IMR-90 (cell line): ENCODE data around the gene TAF4B. TPM values are rescaled to one million over a fixed set of nuclear protein-coding genes. Genes with fewer than 3 reads are reported as not detected.

ENCODE experiments used
- ATAC-seq: fragments of 200-7000 bp; cut with Tn5 transposase; 2 replicates; pipeline ENCODE4 v1.9.1; 2020; ENCODE audit warnings: low read depth, mild to moderate bottlenecking, moderate library complexity
- BruUV-seq: library from RNA; stranded (reverse); fragments of 400-500 nt; replicated peaks from 2 replicates; lab custom pipeline; 2021; lab: Mats Ljungman, UMichigan
- CTCF ChIA-PET: fragments of 300-600 bp; formaldehyde crosslinking; extraction: SDS; loops from one replicate; lab custom pipeline; 2021; ENCODE audit warnings: antibody characterized with exemption; lab: Yijun Ruan, JAX
- POLR2A ChIA-PET: fragments of 300-600 bp; sonication (Branson Sonifier 250); formaldehyde crosslinking; loops from one replicate; lab custom pipeline; 2022; ENCODE audit warnings: antibody characterized with exemption; ENCODE audit not compliant: unreplicated experiment; lab: Charles Lee
- DNase-seq: peaks from one replicate; pipeline ENCODE4 v3.0.0; 2013
- H2AFZ ChIP-seq: replicated peaks from 2 replicates; pipeline ENCODE3; 2013; ENCODE audit warnings: low read length, mild to moderate bottlenecking; ENCODE audit not compliant: poor library complexity
- H2AK5ac ChIP-seq: 2 replicates; pipeline ENCODE4 v1.6.1; 2013; ENCODE audit warnings: low read depth, low read length, inconsistent platforms
- H2AK9ac ChIP-seq: replicated peaks from 2 replicates; pipeline ENCODE3; 2013; ENCODE audit warnings: mild to moderate bottlenecking, low read depth, low read length, moderate library complexity; ENCODE audit not compliant: poor library complexity
- H2BK120ac ChIP-seq: 2 replicates; pipeline ENCODE4 v1.6.1; 2013; ENCODE audit warnings: low read depth, low read length, inconsistent platforms
- H2BK15ac ChIP-seq: 3 replicates; pipeline ENCODE4 v1.6.1; 2013; ENCODE audit warnings: low read depth, low read length, inconsistent platforms
- H2BK20ac ChIP-seq: 2 replicates; pipeline ENCODE4 v1.6.1; 2013; ENCODE audit warnings: low read depth, mild to moderate bottlenecking, inconsistent platforms, low read length, moderate library complexity
- H2BK5ac ChIP-seq: 2 replicates; pipeline ENCODE4 v1.6.1; 2013; ENCODE audit warnings: mild to moderate bottlenecking, low read depth, low read length, inconsistent platforms; ENCODE audit not compliant: poor library complexity, severe bottlenecking
- H3K14ac ChIP-seq: replicated peaks from 2 replicates; pipeline ENCODE4 v1.6.1; 2013; ENCODE audit warnings: low read depth, low read length, inconsistent platforms
- H3K18ac ChIP-seq: 2 replicates; pipeline ENCODE4 v1.6.1; 2013; ENCODE audit warnings: low read depth, low read length, control low read depth
- H3K23ac ChIP-seq: 2 replicates; pipeline ENCODE4 v1.6.1; 2013; ENCODE audit warnings: low read depth, low read length, inconsistent platforms
- H3K27ac ChIP-seq: 2 replicates; pipeline ENCODE4 v1.5.1; 2013; ENCODE audit warnings: mild to moderate bottlenecking, control low read depth, low read length; ENCODE audit not compliant: insufficient read depth
- H3K27me3 ChIP-seq: 2 replicates; pipeline ENCODE4 v1.6.1; 2013; ENCODE audit warnings: low read length; ENCODE audit not compliant: control insufficient read depth, insufficient read depth
- H3K36me3 ChIP-seq: 2 replicates; pipeline ENCODE4 v1.6.1; 2013; ENCODE audit warnings: low read length, mixed read lengths; ENCODE audit not compliant: control insufficient read depth, insufficient read depth
- H3K4ac ChIP-seq: 2 replicates; pipeline ENCODE4 v1.6.1; 2013; ENCODE audit warnings: low read depth, low read length, inconsistent platforms
- H3K4me1 ChIP-seq: 2 replicates; pipeline ENCODE4 v1.6.1; 2013; ENCODE audit warnings: low read length, mixed read lengths; ENCODE audit not compliant: control insufficient read depth, insufficient read depth
- H3K4me2 ChIP-seq: 2 replicates; pipeline ENCODE4 v1.6.1; 2013; ENCODE audit warnings: low read depth, mild to moderate bottlenecking, control low read depth, low read length, moderate library complexity
- H3K4me3 ChIP-seq: 2 replicates; pipeline ENCODE4 v1.5.1; 2013; ENCODE audit warnings: low read depth, mild to moderate bottlenecking, control low read depth, low read length, moderate library complexity; ENCODE audit not compliant: insufficient read depth
- H3K56ac ChIP-seq: 2 replicates; pipeline ENCODE4 v1.6.1; 2013; ENCODE audit warnings: low read length, inconsistent platforms; ENCODE audit not compliant: insufficient read depth; ENCODE audit errors: extremely low read depth
- H3K79me1 ChIP-seq, 2 experiments: 2 replicates each; pipeline ENCODE4 v1.6.1; 2013; ENCODE audit warnings: low read length in 2 of 2, inconsistent platforms in 1 of 2, low read depth in 1 of 2
- H3K9ac ChIP-seq: 2 replicates; pipeline ENCODE4 v1.6.1; 2013; ENCODE audit warnings: low read depth, low read length, control low read depth
- H3K9me1 ChIP-seq: 2 replicates; pipeline ENCODE4 v1.6.1; 2013; ENCODE audit warnings: low read length, inconsistent platforms; ENCODE audit not compliant: insufficient read depth
- H3K9me3 ChIP-seq: 2 replicates; pipeline ENCODE4 v1.6.1; 2013; ENCODE audit warnings: low read length; ENCODE audit not compliant: control insufficient read depth, insufficient read depth
- H4K20me1 ChIP-seq: 2 replicates; pipeline ENCODE4 v1.6.1; 2013; ENCODE audit warnings: low read length, inconsistent platforms; ENCODE audit not compliant: insufficient read depth
- H4K5ac ChIP-seq: 2 replicates; pipeline ENCODE4 v1.6.1; 2013; ENCODE audit warnings: mild to moderate bottlenecking, low read depth, low read length, control low read depth
- H4K8ac ChIP-seq, 2 experiments: 2 replicates each; pipeline ENCODE4 v1.6.1; 2013; ENCODE audit warnings: low read depth in 2 of 2, low read length in 2 of 2, control low read depth in 1 of 2, inconsistent platforms in 1 of 2
- H4K91ac ChIP-seq: 2 replicates; pipeline ENCODE4 v1.6.1; 2013; ENCODE audit warnings: low read depth, low read length, inconsistent platforms; ENCODE audit not compliant: insufficient read depth
- CEBPB ChIP-seq: IDR thresholded peaks from 2 replicates; pipeline ENCODE4 v1.6.1; 2012; ENCODE audit warnings: low read depth, low read length, improper control_type of control experiment
- FOS ChIP-seq: fragments of 150-350 bp; IDR thresholded peaks from 2 replicates; pipeline ENCODE4 v1.6.1; 2016; ENCODE audit warnings: low read depth, low read length
- WGBS, 2 experiments: methylation state at CpG; one replicate each; pipeline versions ENCODE4 v1.1.5 to v1.1.7; 2013; ENCODE audit warnings: missing lambda C conversion rate in 2 of 2; ENCODE audit not compliant: insufficient read length in 1 of 2; ENCODE audit errors: extremely low coverage in 2 of 2; 5-methylcytosine and 5-hydroxymethylcytosine counted together
- dilution Hi-C: fragments of 300-500 bp; cut with HindIII; formaldehyde crosslinking; loops from one replicate; pipeline ENCODE4 v1.14.3; 2018; ENCODE audit warnings: low sequenced_read_pairs; ENCODE audit not compliant: unreplicated experiment
- in situ Hi-C: fragments of 300-500 bp; cut with MboI; formaldehyde crosslinking; loops from 3 replicates; pipeline ENCODE4 v1.14.3; 2019; ENCODE audit warnings: low sequenced_read_pairs, inconsistent platforms, mixed read lengths
- intact Hi-C: fragments of 100-400 bp; cut with micrococcal nuclease; formaldehyde crosslinking; loops from 2 replicates; pipeline ENCODE4 v1.10.0; 2022
- polyA plus RNA-seq, 3 experiments: library from polyadenylated mRNA; depleted of rRNA; stranded (reverse); fragments of >200 nt; gene quantifications; 2 replicates each; pipeline ENCODE4 v1.2.3, GENCODE V29; 2012; ENCODE audit warnings: low replicate concordance in 1 of 3
- total RNA-seq: library from RNA; depleted of rRNA; stranded (reverse); fragments of >200 nt; gene quantifications from 2 replicates; pipeline ENCODE4 v1.2.3, GENCODE V29; 2012

Gene TAF4B
- total and polyA plus RNA-seq, 2 of the 4 experiments (the other 2 are of a cell fraction) = 0.38 to 1.1 TPM

GRCh38 chr18:26268454-26268853 is 42.2 kb downstream of the TAF4B start:
- POLR2A ChIA-PET = no interaction called here
- Histone ChIP-seq H4K20me1 (no peaks in the 10 kb centered on the region), H3K27me3 (no peaks in the 10 kb centered on the region), H3K27ac (no peak overlapping the region), H3K9me3 (no peaks in the 10 kb centered on the region), H4K5ac (no peak overlapping the region), H3K9ac (no peak overlapping the region), H2BK120ac (no peak overlapping the region), H3K36me3 (no peaks in the 10 kb centered on the region), H3K4me1 (no peaks in the 10 kb centered on the region), H2BK20ac (no peak overlapping the region), H4K91ac (no peak overlapping the region), H4K8ac (no peak overlapping the region), H2BK5ac (no peak overlapping the region), H3K56ac (no peak overlapping the region), H2AK5ac (no peak overlapping the region), H2AFZ (no peak overlapping the region), H3K14ac (no peak overlapping the region), H3K23ac (no peak overlapping the region), H3K4me3 (no peak overlapping the region), H3K9me1 (no peaks in the 10 kb centered on the region), H2BK15ac (no peak overlapping the region), H2AK9ac (no peak overlapping the region), H3K18ac (no peak overlapping the region), H3K4me2 (no peak overlapping the region), H3K4ac (no peak overlapping the region), H3K79me1 (no peaks in the 10 kb centered on the region)
- no peak for DNase-seq
- WGBS, 2 experiments = no CpG with 5 or more reads among the region's 4 CpGs
- no TSS peak for BruUV-seq
- TF ChIP-seq CEBPB (peak; percentile 84), FOS (no peak)
- dilution Hi-C loops (no loop called here), in situ Hi-C loops (no loop called here), intact Hi-C loops (no loop called here)
- CTCF ChIA-PET = no interaction called here
- ATAC-seq = no peak
